IPS-NIHi7 (cell line): ENCODE data around the gene TCFL5.

ENCODE experiments used
- DNase-seq: peaks from one replicate; pipeline ENCODE4 v3.0.0; 2012; ENCODE audit warnings: mixed read lengths; ENCODE audit errors: extremely low spot score

The TCFL5 gene

GRCh38 chr20:62797671-62798532, 63.7 kb downstream of the TCFL5 start:
- no peak for DNase-seq

GRCh38 chr20:62796699-62797491, 64.7 kb downstream of the TCFL5 start:
- no peak for DNase-seq

GRCh38 chr20:62795023-62795761, 66.4 kb downstream of the TCFL5 start:
- DNase-seq = no peak

GRCh38 chr20:62794007-62794724, 67.5 kb downstream of the TCFL5 start:
- peak; percentile 95 for DNase-seq

GRCh38 chr20:62793757-62794006, 67.9 kb downstream of the TCFL5 start:
- DNase-seq = no peak

GRCh38 chr20:62792940-62793756, 68.5 kb downstream of the TCFL5 start:
- no peak for DNase-seq

- no peak for DNase-seq
Measured at GRCh38 chr20:62792182-62792939, 69.3 kb downstream of the TCFL5 start.

- DNase-seq = peak; percentile 87
Measured at GRCh38 chr20:62791301-62792181, 70.1 kb downstream of the TCFL5 start.
